Activated CD4-positive, alpha-beta T cell treated with anti-CD3 and anti-CD28 coated beads, Interleukin-10, Interleukin-2, amounts not matched to agents 100 ng/mL and 50 ng/mL, durations not matched to agents 16 hours and 8 hours (primary cell): ENCODE measurements around the gene DGKK.
"Not testable (repeated sequence)": the region's sequence is repeated elsewhere in the genome, so short reads cannot be mapped to it uniquely, and the experiment has no call there.

Experiments used
- DNase-seq: peaks from one replicate; pipeline ENCODE4 v3.0.0-alpha.2; 2020

Gene DGKK

DNA sequence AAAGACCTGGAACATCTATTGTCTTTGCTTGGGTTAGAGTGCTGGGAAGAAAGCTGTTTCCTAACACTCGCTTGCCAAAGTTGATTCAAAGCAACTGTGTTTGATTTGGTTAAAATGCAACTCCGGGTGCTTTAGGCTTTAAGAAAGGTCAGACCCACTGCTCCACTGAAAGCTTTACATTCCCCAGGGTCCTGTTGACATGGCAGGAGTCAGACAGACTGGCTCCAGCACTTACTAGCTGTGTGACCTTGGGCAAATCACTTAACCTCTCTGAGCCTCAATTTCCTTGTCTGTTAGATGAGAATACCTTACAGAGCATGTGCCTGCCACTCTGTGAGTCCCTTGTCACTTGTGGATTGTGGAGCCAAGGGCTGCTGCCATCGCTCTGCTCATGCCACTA lies 39.0 kb downstream of the DGKK start:
- DNase-seq: no peak

DNA sequence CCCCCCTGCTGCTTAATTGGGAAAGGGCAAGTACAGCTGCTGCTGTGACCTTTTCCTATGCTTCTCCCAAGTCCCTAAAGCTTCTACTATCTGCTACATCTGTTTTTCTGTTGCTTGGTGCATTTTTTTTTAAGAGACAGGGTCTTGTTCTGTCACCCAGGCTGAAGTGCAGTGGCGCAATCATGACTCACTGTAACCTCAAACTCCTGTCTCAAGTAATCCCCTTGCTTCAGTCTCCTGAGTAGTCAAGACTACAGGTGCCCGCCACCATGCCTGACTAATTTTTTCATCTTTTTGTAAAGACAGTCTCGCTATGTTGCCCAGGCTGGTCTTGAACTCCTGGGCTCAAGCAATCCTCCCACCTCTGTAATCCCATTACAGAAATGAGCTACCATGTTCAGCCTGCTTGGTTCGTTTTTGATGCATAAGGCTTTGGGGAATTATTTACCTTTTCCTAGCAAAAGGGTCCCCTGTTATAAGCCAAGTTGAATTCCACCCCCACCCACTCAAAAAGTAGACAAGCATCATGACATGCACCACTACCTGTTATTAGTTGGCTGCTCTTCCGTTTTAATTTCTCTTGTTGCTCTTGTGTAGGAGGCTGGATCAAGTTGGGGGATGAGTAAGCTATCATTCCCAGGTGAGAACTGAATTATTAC lies 39.6 kb downstream of the DGKK start:
- DNase-seq: no peak

DNA sequence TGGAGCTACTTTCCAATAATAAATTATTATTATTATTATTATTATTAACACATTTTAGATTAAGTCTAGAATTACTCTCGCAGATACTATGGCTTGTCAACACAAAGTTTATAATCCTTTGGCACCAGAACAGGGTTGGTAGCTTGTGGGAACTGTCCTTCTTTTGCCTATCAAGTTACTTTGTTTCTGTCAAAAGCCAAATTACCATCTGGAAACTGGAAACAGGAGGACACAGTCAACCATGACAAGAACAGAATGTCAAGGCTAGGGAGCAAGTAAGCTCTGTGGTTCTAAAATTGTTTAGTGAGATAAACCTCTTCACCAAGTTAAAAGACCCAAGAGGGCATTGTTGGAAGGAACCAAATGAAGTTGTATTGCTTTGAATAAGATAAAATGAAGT lies 42.5 kb downstream of the DGKK start:
- DNase-seq: no peak

DNA sequence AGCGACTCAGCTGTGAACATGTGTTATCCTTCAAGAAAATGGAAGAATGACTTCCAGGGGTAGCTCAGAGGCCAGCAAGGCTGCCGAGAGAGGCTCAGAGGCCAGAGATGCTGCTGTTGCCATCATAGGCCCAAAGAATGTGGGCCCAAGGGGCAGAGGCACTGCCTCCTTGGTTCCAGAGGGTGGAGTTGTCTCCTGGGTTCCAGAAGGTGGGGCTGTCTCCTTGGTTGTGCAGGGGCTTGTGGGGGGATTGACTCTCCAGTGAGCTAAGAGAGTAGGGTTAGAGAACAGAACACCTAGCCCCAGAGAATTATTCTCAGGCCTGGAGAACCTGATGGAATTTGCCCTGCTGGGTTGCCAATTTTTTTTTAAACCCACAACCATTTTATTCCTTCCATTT lies 62.6 kb downstream of the DGKK start:
- DNase-seq: no peak

DNA sequence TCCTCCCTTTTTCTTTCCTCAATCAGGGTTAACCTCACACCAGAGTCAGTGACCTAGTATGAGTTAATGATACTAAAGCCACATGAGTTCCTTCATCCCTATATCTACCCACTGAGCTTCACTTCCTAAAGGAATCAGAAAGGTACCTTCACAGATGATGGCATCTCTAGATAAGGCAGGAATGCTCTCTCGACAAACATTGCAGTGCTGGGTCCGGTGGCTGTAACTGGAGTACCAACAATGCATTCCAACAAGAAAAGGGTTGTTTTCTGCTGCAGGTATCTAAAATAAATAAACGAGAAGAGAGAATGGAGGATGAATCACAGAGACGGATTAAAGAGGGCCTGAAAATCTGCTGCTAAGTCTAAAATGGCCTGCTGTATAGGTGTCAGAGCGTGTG lies 66.7 kb downstream of the DGKK start:
- DNase-seq: no peak

DNA sequence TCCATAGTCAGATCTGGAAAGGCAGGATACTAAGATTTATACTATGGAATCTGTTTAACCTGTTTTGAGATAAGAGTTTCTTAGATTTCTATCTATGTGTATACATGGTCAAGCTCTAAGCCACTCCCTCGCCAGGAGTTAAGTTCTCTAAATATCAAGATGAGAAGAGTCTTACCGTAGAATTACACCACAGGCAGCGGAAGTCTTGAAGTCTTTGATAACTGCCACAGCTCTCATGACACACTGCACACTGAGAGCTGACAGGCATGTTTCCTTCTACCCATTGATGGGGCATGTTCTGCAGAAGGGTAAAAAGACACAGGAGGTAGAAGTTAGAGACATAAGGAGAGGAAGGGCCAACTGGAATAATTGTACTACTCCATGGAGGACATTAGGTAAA lies 67.7 kb downstream of the DGKK start:
- no peak for DNase-seq

DNA sequence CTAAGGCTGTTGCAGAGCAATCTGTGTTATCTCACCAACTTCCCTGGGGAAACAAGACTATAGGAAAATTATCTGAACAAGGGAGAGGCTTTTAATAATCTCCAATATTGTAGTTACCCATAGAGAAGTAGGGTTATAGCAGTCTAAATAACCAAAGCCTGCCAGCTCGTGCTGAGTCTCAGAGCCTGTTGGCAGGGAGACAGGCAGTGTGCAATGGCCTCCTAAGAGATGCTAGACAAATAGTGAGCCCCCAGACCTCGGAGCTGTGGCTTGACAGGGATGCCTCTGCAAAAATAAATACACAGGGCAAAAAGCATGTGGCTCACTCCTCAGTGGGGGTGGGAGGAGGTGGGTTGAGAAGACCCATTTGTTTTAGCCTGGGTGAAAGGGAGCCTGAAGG lies 76.7 kb downstream of the DGKK start:
- no peak for DNase-seq

DNA sequence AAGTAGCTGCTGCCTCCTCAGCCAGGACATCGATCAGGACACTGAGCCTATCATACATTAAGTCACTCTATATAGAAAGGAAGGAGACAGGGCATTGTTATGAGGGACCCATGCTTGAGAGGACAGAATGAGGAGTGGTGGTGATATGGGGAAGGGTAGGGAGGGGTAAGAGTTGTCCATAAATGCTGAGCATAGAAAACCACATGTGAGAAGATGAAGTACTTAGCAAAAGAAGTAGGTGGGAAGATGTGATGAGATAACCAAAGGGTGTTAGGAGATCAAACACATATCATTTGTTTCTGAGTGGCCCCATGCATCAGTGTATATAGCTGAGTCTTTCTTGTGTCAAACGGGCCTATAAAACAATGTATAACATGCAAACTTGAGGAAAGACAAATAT lies 84.1 kb downstream of the DGKK start:
- no peak for DNase-seq

DNA sequence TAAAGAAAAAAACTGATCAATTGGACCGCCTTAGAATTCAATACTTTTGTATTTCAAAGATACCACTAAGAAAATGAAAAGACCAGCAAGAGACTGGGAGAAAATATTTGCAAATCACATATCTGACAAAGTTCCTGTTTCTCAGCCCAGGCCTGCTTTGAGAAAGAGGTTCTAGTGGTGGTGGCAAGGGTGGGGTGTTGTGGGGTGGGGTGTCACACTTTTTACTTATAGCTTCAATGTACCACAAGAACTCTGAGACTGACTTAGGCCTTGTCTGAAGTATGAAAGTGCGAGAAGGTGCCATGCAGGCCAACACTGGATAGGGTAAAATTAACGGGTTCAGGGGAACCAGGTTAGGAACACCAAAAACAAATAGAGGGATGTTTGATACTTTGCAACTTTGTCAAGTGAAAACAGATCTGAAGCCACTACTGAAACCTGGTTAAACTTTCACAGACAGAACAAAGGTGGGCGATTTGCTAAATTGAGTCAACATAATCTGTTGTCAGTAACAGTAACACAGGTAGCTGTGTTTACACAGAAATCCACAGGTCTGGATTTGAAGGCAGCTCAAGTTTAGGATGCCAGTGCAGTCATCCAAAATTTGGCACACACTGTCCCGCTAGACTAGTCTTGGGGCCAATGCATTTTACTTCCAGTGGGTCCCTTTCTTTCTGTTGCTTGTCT lies 88.8 kb downstream of the DGKK start:
- DNase-seq: no peak

DNA sequence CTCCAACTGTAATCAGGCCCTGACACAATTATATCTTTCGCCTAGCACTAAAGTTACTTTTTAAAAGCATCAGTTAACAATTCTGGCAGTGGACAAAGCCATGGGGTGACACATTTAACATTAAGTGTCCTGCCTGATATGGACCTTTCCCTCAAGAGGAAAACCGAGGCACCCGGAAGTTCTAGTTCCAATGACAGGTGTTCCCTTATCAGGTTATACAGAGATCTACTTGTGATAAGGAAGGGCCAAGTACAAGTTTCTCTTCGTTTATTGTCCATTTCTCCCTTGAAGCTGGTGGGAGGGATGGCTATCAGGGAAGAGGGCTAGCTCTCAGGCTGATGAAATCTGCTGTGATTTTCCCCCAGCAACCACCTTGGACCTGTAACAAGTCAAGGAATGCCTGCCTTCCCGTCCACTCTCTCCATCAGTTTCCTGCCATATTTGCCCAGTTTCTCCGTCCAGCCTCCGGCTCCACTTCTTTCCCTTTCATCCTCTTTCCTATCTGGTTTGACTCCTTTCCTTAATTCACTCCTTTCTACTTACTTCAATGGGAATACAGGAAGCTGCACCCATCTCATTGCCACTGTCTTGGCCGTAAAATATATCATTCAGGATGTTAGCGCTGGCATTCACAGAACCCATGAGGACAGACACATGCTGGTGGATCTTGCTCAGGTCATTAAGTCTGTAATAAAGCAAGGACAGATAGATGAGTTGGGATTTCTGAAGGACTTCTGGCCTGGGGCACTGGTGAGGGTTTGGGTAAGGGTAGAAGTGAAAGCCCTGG lies 95.0 kb downstream of the DGKK start:
- DNase-seq: no peak

DNA sequence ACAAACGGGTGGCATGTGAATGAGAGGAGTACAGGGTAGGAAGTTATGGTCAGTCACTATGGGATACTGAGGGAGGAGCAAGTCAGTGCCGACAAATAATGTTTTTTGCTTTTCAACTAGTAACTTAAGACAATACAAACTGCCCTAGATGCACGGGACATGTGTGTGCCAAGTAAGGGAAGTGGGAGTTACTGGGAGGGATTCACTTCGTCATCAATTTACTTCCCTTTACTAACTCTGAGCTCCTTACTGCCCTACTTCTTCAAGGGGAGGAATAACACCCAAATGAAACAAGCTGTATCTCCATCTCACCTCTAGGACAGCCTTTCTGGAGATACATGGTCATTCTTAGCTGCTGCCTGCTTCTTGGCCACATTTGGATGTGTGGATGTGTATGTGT lies 97.7 kb downstream of the DGKK start:
- DNase-seq: no peak

DNA sequence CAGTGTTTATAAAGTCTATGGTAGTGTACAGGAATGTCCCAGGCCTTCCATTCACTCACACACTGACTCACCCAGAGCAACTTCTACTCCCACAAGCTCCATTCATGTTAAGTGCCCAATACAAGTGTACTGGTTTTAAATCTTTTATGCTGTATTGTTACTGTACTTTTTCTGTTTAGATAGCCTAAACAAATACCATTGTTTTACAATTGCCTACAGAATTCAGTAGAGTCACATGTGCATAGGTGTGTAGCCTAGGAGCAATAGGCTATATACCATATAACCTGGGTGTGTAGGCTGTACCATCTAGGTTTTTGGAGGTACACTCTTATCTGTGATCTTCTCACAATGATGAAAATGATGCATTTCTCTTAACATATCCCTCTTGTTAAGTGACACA lies 126.7 kb downstream of the DGKK start:
- no peak for DNase-seq

DNA sequence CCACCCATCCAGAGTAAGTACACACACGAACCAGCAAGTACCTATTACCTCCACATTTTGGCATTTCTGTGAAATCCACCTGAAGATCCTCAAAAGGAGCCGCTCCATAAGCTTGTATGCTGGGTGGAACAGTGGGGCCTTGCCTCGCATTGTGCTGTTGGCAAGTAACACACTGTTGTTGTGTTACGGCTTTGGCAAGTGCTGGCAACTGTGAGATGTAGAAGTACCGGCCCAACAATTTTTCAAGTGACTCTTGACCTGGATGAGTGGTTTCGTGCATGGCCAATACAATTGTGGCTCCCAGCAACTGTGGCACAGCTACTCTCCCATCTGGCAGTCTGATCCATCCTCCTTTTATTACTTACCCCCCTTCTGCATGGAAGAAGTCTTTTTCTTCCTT lies 137.3 kb downstream of the DGKK start:
- DNase-seq: no peak

DNA sequence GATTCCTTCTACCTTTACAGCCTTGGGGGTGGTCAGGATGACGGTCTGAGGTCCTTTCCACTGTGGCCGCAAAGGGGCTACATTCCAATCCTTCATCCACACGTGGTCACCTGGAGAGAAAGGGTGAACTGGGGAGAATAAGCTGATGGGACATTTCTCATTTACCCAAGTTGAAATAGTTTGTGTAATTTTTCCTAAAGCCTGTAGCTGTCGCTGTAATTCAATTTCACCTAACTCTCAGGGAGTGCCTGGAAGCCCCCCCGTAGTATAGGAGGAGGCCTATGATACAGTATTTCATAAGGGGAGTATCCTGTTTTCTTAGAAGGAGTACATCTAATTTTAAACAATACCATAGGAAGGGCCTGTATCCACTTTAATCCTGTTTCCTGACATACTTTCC lies 138.0 kb downstream of the DGKK start:
- DNase-seq: not testable (repeated sequence)

DNA sequence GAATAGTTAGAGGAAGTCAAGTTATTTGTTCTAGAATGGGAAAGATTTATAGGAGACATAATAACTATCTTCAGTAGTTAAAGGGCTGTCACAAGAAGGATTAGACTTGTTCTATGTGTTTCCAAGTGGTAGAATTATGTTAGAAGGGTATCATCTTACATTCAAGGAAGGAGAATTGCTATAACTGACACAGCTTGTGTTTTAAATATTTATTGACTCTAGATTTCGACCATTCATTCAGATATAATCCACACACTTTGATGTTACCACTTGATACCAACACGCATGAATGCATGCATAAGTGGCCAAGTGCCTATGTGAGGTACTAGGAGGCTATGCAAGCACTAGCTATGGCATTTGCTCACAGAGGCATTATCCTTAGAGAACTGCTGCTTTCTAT lies 143.4 kb downstream of the DGKK start:
- DNase-seq: no peak
